Aorta (tissue), 5 donors: Measurements from ENCODE around the gene COG6. TPM values are rescaled to one million over a fixed set of nuclear protein-coding genes. Genes with fewer than 3 reads are reported as not detected.

Experiments
- ATAC-seq: fragments of 200-7000 bp; cut with Tn5 transposase; one replicate; pipeline ENCODE4 v1.9.1; 2022; ENCODE audit warnings: moderate library complexity; ENCODE audit not compliant: low FRiP score
- DNase-seq, 2 donors: peaks; one replicate each; pipeline ENCODE4 v3.0.0-alpha.2; 2020
- H3K27ac ChIP-seq, 2 donors: one replicate each; pipeline ENCODE4 v1.5.1; 2013; ENCODE audit warnings: low read length in 2 of 2, mild to moderate bottlenecking in 2 of 2, moderate library complexity in 2 of 2, control low read depth in 1 of 2, inconsistent platforms in 1 of 2, low read depth in 1 of 2
- H3K27me3 ChIP-seq, 2 donors: one replicate each; pipeline ENCODE4 v1.6.1; 2013; ENCODE audit warnings: control low read depth in 1 of 2, low read length in 1 of 2, mild to moderate bottlenecking in 1 of 2, moderate library complexity in 1 of 2; ENCODE audit not compliant: insufficient read depth in 2 of 2, control insufficient read depth in 1 of 2
- H3K36me3 ChIP-seq, 2 donors: one replicate each; pipeline ENCODE4 v1.6.1; 2013; ENCODE audit warnings: control low read depth in 1 of 2, low read length in 1 of 2, mild to moderate bottlenecking in 1 of 2; ENCODE audit not compliant: insufficient read depth in 2 of 2, control insufficient read depth in 1 of 2
- H3K4me1 ChIP-seq, 2 donors: one replicate each; pipeline ENCODE4 v1.6.1; 2013; ENCODE audit warnings: low read length in 2 of 2, control low read depth in 1 of 2, mild to moderate bottlenecking in 1 of 2, moderate library complexity in 1 of 2; ENCODE audit not compliant: insufficient read depth in 2 of 2, control insufficient read depth in 1 of 2
- H3K4me3 ChIP-seq, 2 donors: one replicate each; pipeline ENCODE4 v1.5.1; 2013; ENCODE audit warnings: low read length in 2 of 2, control low read depth in 1 of 2, mild to moderate bottlenecking in 1 of 2
- H3K9me3 ChIP-seq: one replicate; pipeline ENCODE4 v1.6.1; 2013; ENCODE audit warnings: mild to moderate bottlenecking, low read length; ENCODE audit not compliant: control insufficient read depth
- WGBS, 2 donors: extraction: QIAGEN DNeasy Blood & Tissue Kit; methylation state at CpG; one replicate each; pipeline ENCODE4 v1.1.7; 2013; 5-methylcytosine and 5-hydroxymethylcytosine counted together
- intact Hi-C, 2 donors: fragments of 100-400 bp; cut with DNase I; formaldehyde crosslinking; loops; one replicate each; pipeline versions ENCODE4 v1.14.2 to v1.15.0; 2022
- long read RNA-seq, 2 donors: library from polyadenylated mRNA; unstranded; transcript quantifications; one replicate each; pipeline ENCODE4 v2.0.0, GENCODE V29; 2020 to 2021
- polyA plus RNA-seq, 2 donors: library from polyadenylated mRNA; stranded (reverse); fragments of 200-250 nt; gene quantifications; one replicate each; pipeline ENCODE4 v1.2.3, GENCODE V29; 2013
- total RNA-seq, 2 donors: library from RNA; stranded (reverse); fragmentation: NEBNext Ultra II Directional; extraction: Animal tissue kit (Norgen Biotek cat#: 25700); gene quantifications; one replicate each; pipeline ENCODE4 v1.2.1, GENCODE V29; 2021
- donor health status: healthy with polysubstance abuse.
- donor health status: Bipolar disorder and iron deficiency.
- donor health status: DM: no; HTN: no; CAD: no.
- donor health status: DM: no; HTN: no; CAD: no.
- donor health status: DM: yes; HTN: yes; CAD: no.

Gene COG6
- 10 to 100 TPM; 32.8 to 33.6 TPM for total RNA-seq
- 1 to 10 TPM; 9.6 to 9.9 TPM for polyA plus RNA-seq
- long read RNA-seq, donor 1, transcript COG6-204 (19 exons, 3,563 nt): major isoform, 5 of 13 reads
- long read RNA-seq, donor 1, partial matches to known transcripts: 6 of 13 reads
- long read RNA-seq, donor 1, other reads (novel, unspliced or antisense): 2 of 13 reads
- long read RNA-seq, donor 2, transcript COG6-204 (19 exons, 3,563 nt): major isoform, 9 of 16 reads
- long read RNA-seq, donor 2, partial matches to known transcripts: 3 of 16 reads
- long read RNA-seq, donor 2, other reads (novel, unspliced or antisense): 4 of 16 reads

DNA sequence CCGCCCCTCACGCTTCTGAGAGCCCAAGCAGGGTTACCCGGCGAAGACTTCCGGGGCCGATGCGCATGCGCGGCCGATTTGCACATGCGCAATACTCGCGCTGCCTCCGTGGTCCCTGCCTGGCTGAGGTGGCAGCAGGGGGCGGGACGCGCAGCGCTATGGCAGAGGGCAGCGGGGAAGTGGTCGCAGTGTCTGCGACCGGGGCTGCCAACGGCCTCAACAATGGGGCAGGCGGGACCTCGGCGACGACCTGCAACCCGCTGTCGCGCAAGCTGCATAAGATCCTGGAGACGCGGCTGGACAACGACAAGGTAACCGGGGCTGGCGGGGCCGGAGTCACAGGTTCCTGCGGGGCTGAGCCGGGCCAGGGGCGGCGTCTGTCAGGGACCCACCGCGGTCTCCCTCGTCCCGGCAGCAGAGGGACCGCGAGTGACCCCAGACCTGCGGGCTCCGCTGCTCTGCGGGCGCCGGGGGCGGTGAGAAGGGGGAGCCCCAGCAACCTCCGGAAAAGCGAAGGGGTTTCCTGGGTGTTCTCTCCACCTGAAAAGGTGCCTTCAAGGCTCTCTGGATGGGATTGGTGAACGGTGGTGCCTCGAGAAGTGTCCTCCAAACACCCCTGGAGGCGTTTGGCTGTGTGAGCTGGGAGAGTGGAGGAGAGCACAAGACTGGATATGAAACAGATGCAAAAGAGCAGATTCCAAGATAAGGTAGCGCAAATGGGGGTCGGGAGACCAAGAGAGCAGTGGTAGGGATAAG, at the start of gene COG6:
Gene COG6, plus strand, starts transcription at position 94 of the 756 bp plus-strand sequence. Its CDS starts 65 bp downstream, at position 159.
- H3K27me3 ChIP-seq: no peaks in the 10 kb centered on the region
- H3K9me3 ChIP-seq: no peaks in the 10 kb centered on the region
- no peaks in the 10 kb centered on the region for H3K36me3 ChIP-seq
- DNase-seq: peak; percentile 92 to 98
- intact Hi-C loops: loop anchor here in 1 of 2 donors (10.0 kb wide), 1 partner anchor 621 kb away; the partner anchor contains the start of genes NHLRC3 and PROSER1
- no peak within 1 kb of the TSS for H3K27ac ChIP-seq
- 0% methylated on average over 59 of the region's 59 CpGs for WGBS, 2 donors
- peak within 1 kb of the TSS; percentile 36 to 91 for H3K4me3 ChIP-seq
- peak; percentile 95 for ATAC-seq
- no peaks in the 10 kb centered on the region for H3K4me1 ChIP-seq

DNA sequence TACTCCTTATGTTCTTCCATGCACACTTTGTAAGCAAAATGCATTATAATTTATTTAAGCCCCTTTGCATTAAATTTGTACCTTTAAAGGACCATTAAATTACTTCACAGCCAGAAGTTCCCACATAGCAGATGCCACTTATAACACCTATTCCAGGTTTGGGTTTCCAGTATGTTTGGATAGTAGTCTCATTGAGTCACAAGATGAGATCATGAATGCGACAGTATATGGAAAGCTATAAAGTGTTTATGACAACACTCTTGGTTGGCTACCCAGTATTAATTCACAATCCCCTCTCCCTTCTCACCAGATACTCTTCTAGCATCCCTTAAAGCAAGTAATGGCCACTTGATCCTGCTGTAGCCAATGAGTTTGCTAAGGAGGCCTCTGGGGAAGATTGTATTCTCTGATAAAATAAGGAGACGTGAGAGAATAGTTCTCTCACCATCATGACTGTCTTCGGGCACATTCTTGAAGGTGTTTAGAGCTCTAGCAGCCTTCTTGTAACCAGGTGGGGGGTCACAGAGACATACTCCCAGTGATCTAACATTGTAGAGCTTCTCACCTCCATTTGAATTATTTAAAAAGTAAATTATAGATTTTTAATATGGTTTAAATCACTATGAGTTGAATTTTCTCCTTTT, 49.7 kb upstream of the COG6 start:
- 93% methylated on average over 3 of the region's 3 CpGs for WGBS, 2 donors
- DNase-seq: no peak
- no peaks in the 10 kb centered on the region for H3K4me1 ChIP-seq
- H3K36me3 ChIP-seq: no peaks in the 10 kb centered on the region
- no peak overlapping the region for H3K27ac ChIP-seq
- ATAC-seq: no peak
- intact Hi-C loops: loop anchor here in 1 of 2 donors (5.0 kb wide), 1 partner anchor 343 kb away; no protein-coding TSS in a partner anchor
- no peaks in the 10 kb centered on the region for H3K27me3 ChIP-seq
- no peaks in the 10 kb centered on the region for H3K9me3 ChIP-seq
- H3K4me3 ChIP-seq: no peak overlapping the region

DNA sequence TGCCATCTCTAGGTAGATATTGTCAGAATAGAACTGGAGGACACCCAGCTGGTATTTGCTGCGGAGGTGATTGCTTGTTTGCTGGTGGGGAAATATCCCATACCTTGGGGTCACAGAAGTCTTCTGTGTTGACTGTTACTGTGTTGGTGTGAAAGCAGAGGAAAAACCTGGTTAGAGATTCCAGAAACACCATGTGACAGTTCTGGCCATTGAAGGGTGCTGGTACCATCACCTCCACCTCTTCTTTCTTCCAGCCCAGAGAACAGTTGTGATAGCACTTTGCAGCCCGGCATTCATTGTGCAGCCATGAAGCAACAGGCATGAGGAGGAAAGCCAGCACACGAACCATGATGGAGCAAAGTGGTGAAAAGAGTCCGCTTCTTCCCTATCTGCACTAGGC, 47.6 kb upstream of the COG6 start:
- H3K27me3 ChIP-seq: no peaks in the 10 kb centered on the region
- H3K4me3 ChIP-seq: no peak overlapping the region
- ATAC-seq (no peak), DNase-seq (no peak)
- no peak overlapping the region for H3K27ac ChIP-seq
- WGBS, 2 donors: 96 to 97% methylated on average over 4 of the region's 4 CpGs
- H3K9me3 ChIP-seq: no peaks in the 10 kb centered on the region
- no peaks in the 10 kb centered on the region for H3K36me3 ChIP-seq
- intact Hi-C loops: loop anchor here in 1 of 2 donors (5.0 kb wide), 1 partner anchor 346 kb away; no protein-coding TSS in a partner anchor
- no peaks in the 10 kb centered on the region for H3K4me1 ChIP-seq

DNA sequence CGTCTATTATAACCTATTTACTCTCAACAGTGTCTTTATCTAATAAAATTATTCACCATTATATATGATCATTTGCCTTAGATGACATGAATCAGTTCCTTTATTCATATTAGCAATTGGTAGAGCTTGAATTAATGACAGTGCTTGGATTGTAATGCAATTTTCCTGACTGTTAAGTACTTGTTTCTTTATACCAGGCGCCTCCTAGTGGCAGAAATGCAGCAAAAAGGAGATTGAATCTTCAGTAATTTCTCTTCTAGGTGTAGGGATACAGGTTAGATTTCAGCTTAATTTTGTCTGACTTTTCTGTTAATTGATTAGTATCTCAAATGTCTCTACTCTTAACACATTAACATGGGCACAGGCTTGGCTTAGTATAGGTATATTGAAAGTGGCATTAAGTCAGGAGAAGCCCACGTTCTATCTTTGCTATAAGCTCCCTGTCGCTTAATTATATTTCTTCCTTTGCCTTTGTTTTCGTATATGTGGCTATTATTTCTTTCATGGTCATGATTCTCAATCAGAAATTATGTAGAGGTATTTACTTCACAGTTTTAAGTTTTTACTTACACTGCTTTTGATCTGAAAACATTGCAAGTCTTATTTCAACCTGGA, 43.3 kb upstream of the COG6 start:
- 60 to 61% methylated on average over 5 of the region's 5 CpGs for WGBS, 2 donors
- DNase-seq (peak in 1 of 2 donors; percentile 63), ATAC-seq (peak; percentile 69)
- Histone ChIP-seq H3K4me3 (no peak overlapping the region), H3K27me3 (no peaks in the 10 kb centered on the region), H3K36me3 (no peaks in the 10 kb centered on the region), H3K9me3 (no peaks in the 10 kb centered on the region), H3K4me1 (no peaks in the 10 kb centered on the region), H3K27ac (no peak overlapping the region)
- intact Hi-C loops: loop anchor here in 1 of 2 donors (2.0 to 10.0 kb wide), 2 partner anchors 347 to 467 kb away; no protein-coding TSS in a partner anchor

DNA sequence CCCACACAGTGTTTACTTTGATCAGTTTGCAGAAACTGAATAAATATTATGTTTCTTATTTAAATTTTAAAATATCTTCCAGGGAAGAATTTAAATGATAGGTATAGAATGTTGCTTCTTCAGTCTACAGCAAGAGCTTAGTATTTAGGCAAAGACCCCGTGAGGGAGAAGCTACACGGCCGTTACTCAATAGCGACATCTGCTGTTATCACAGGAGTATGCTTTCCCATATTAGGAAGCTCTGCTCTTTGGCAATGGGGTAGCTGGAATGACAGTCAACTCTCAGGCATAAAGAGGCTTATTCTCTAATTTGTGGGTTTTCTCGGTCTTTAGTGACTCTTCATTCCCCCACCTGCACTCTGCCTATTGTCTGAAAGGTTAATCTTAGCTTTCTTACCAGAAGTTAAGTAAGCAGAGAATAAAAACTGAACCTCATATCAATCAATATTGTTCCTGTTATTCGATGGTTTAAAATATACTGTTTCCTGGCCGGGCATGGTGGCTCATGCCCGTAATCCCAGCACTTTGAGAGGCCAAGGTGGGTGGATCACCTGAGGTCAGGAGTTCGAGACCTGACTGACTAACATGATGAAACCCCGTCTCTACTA, 39.3 kb upstream of the COG6 start:
- no peaks in the 10 kb centered on the region for H3K36me3 ChIP-seq
- no peaks in the 10 kb centered on the region for H3K9me3 ChIP-seq
- whole genome bisulfite sequencing, 2 donors: 26 to 27% methylated on average over 10 of the region's 10 CpGs
- ATAC-seq: peak; percentile 86
- H3K27me3 ChIP-seq: no peaks in the 10 kb centered on the region
- H3K4me3 ChIP-seq: no peak overlapping the region
- no peaks in the 10 kb centered on the region for H3K4me1 ChIP-seq
- intact Hi-C loops: loop anchor here (2.0 to 10.0 kb wide), 3 partner anchors 351 to 564 kb away; no protein-coding TSS in a partner anchor
- DNase-seq: no peak
- no peak overlapping the region for H3K27ac ChIP-seq

DNA sequence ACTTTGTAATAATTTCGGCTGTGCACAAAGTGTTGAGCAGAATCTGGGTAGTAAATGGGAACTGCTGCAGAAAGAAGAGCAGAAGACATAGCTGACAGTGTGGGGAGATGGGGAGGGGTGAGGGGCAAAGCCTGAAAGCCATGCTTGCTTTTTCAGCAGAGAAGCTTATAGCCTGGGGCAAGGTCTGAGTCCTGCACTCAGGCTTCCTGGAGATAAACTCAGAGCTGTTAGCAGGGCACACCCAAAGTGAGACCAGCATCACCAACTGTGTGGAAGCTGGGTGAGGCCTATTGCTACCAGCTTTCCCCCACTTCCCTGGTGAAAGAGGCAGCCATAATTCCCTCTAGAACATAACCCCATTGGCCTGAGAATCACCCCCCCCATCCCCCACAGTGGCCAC, 36.9 kb upstream of the COG6 start:
- H3K27ac ChIP-seq: no peak overlapping the region
- no peak for DNase-seq
- 59 to 73% methylated on average over 1 of the region's 1 CpG for WGBS, 2 donors
- no peaks in the 10 kb centered on the region for H3K27me3 ChIP-seq
- H3K4me1 ChIP-seq: no peaks in the 10 kb centered on the region
- H3K9me3 ChIP-seq: no peaks in the 10 kb centered on the region
- no peaks in the 10 kb centered on the region for H3K36me3 ChIP-seq
- no peak overlapping the region for H3K4me3 ChIP-seq
- no peak for ATAC-seq
- intact Hi-C loops: loop anchor here (5.0 to 10.0 kb wide), 2 partner anchors 354 to 566 kb away; no protein-coding TSS in a partner anchor

DNA sequence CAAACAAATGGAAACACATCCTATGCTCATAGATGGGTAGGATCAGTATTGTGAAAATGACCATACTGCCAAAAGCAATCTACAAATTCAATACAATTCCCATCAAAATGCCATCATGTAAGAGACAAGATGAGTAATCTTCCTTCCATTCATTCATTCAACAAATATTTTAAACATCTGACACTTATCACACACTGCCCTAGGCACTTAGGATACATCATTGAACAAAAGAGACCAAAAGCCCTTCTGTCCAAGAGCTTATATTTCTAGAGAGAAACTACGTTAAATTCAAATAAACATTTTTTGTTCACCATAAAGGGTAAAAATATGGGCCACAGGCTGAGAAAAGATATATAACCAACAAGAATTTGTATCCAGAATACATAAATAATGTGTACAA, 32.0 kb upstream of the COG6 start:
- Histone ChIP-seq H3K4me3 (no peak overlapping the region), H3K27me3 (no peaks in the 10 kb centered on the region), H3K27ac (no peak overlapping the region), H3K36me3 (no peaks in the 10 kb centered on the region), H3K9me3 (no peaks in the 10 kb centered on the region), H3K4me1 (no peaks in the 10 kb centered on the region)
- intact Hi-C loops: no loop called here
- ATAC-seq (no peak), DNase-seq (no peak)
- WGBS, 2 donors: 78 to 90% methylated on average over 1 of the region's 1 CpG

DNA sequence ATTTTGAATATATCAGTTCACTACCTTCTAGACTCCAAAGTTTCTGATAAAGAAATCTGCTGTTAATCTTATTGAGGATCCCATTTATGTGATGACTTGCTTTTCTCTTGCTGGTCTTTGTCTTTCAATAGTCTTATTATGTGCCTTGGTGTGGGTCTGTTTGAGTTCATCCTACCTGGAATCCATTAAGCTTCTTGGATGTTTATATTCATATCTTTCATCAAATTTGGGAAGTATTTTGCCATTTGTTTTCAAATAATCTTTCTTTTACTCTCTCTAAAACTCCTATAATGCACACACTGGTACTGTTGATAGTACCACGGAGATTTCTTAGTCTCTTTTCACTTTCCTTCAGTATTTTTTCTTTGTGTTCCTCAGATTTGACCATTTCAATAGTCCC, 24.2 kb upstream of the COG6 start:
- Histone ChIP-seq H3K9me3 (peaks cover 4% of the 10 kb centered on the region), H3K4me1 (no peaks in the 10 kb centered on the region), H3K36me3 (no peaks in the 10 kb centered on the region), H3K27ac (no peak overlapping the region), H3K4me3 (no peak overlapping the region), H3K27me3 (peaks cover 0 to 3% of the 10 kb centered on the region in 2 donors)
- 75 to 95% methylated on average over 1 of the region's 1 CpG for WGBS, 2 donors
- intact Hi-C loops: no loop called here
- no peak for ATAC-seq
- no peak for DNase-seq
